Lower lobe of right lung (tissue), 2 donors: ENCODE results near the gene ERG28. TPM values are rescaled to one million over a fixed set of nuclear protein-coding genes. Genes with fewer than 3 reads are reported as not detected.
"Not testable (repeated sequence)": the region's sequence is repeated elsewhere in the genome, so short reads cannot be mapped to it uniquely, and the experiment has no call there.

ENCODE experiments used
- ATAC-seq, 2 donors: fragments of 200-7000 bp; cut with Tn5 transposase; one replicate each; pipeline ENCODE4 v1.9.1; 2020 to 2022; ENCODE audit warnings: mild to moderate bottlenecking in 2 of 2, moderate library complexity in 2 of 2
- DNase-seq: peaks from one replicate; pipeline ENCODE4 v3.0.0-alpha.2; 2020
- H3K27ac ChIP-seq: fragments of 200-600 bp; one replicate; pipeline ENCODE4 v1.8.0; 2022
- H3K27me3 ChIP-seq: fragments of 200-600 bp; one replicate; pipeline ENCODE4 v1.8.0; 2022; ENCODE audit warnings: low read depth
- H3K36me3 ChIP-seq: fragments of 200-600 bp; one replicate; pipeline ENCODE4 v1.8.0; 2022; ENCODE audit warnings: mild to moderate bottlenecking
- H3K4me1 ChIP-seq: fragments of 200-600 bp; one replicate; pipeline ENCODE4 v1.8.0; 2022
- H3K4me3 ChIP-seq: fragments of 200-600 bp; one replicate; pipeline ENCODE4 v1.8.0; 2022; ENCODE audit warnings: mild to moderate bottlenecking
- H3K9me3 ChIP-seq: fragments of 200-600 bp; one replicate; pipeline ENCODE4 v1.8.0; 2022
- intact Hi-C: fragments of 100-400 bp; cut with DNase I; formaldehyde crosslinking; loops from one replicate; pipeline ENCODE4 v1.11.0; 2022
- total RNA-seq: library from RNA; stranded (reverse); fragmentation: NEBNext Ultra II Directional; extraction: Animal tissue kit (Norgen Biotek cat#: 25700); gene quantifications from one replicate; pipeline ENCODE4 v1.2.1, GENCODE V29; 2021
- TF ChIP-seq, protein P1 (sequence below): fragments of 200-600 bp; IDR thresholded peaks from one replicate; pipeline ENCODE4 v1.8.0; 2022; ENCODE audit warnings: antibody characterized with exemption, mild to moderate bottlenecking
- donor health status: DM: no; HTN: yes; CAD: no; lungs with severe emphysema.

The ERG28 gene
- total RNA-seq, 1 donor from 2014 or later: 30.2 TPM

DNA sequence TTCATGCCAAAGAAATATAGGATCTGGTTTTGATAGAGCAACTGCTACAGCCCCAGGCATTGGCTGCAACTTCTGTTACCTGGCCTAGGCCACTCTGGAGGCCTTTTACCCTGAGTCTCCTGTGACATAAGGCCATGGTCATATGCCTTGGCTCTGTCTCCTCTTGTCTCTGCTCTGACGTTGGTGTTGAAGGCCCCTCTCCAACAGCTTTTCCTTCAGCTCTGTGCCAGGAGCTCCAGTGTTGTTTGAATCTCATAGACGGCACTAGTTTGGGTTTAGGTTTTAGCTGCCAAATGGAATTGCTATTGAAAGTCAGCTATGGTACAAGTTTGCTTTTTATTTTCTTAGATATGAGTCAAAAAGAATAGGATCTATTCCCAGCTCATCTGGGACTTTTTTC is 41.4 kb upstream of the ERG28 start:
- no peak overlapping the region for H3K27ac ChIP-seq
- intact Hi-C loops: no loop called here

DNA sequence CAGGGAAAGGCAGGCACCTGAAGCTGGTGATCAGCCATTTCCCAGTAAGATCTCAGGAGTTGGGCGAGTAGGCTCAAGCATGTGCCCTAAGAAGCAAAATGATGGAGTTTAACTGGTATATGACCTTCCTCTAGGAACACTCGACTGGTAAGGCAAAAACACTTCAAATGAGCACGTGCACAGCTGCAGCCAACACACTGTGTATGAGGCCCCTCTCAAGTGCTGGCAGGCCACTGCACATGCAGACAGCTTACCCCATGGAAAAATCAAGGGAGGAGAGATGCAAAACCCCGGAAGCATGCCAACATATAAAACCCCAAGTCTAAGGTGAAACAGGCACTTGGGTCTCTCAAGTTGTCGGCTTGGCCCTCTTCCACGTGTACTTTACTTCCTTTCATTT is 39.6 kb upstream of the ERG28 start:
- no peaks in the 10 kb centered on the region for H3K4me1 ChIP-seq
- intact Hi-C loops: no loop called here
- peak; percentile 59 for DNase-seq
- no peak overlapping the region for H3K27ac ChIP-seq
- peak; percentile 29 to 65 for ATAC-seq
- H3K9me3 ChIP-seq: no peaks in the 10 kb centered on the region
- TF ChIP-seq, protein P1, sequence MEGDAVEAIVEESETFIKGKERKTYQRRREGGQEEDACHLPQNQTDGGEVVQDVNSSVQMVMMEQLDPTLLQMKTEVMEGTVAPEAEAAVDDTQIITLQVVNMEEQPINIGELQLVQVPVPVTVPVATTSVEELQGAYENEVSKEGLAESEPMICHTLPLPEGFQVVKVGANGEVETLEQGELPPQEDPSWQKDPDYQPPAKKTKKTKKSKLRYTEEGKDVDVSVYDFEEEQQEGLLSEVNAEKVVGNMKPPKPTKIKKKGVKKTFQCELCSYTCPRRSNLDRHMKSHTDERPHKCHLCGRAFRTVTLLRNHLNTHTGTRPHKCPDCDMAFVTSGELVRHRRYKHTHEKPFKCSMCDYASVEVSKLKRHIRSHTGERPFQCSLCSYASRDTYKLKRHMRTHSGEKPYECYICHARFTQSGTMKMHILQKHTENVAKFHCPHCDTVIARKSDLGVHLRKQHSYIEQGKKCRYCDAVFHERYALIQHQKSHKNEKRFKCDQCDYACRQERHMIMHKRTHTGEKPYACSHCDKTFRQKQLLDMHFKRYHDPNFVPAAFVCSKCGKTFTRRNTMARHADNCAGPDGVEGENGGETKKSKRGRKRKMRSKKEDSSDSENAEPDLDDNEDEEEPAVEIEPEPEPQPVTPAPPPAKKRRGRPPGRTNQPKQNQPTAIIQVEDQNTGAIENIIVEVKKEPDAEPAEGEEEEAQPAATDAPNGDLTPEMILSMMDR: no peak
- no peak overlapping the region for H3K4me3 ChIP-seq
- H3K27me3 ChIP-seq: no peaks in the 10 kb centered on the region
- peaks cover 32% of the 10 kb centered on the region for H3K36me3 ChIP-seq

More for the DNA sequence above, 41.4 kb upstream of the ERG28 start:
- Histone ChIP-seq H3K4me1 (no peaks in the 10 kb centered on the region), H3K4me3 (no peak overlapping the region), H3K9me3 (no peaks in the 10 kb centered on the region), H3K27me3 (no peaks in the 10 kb centered on the region), H3K36me3 (peaks cover 37% of the 10 kb centered on the region)
- ATAC-seq: no peak
- TF ChIP-seq, protein P1: no peak
- DNase-seq: no peak

DNA sequence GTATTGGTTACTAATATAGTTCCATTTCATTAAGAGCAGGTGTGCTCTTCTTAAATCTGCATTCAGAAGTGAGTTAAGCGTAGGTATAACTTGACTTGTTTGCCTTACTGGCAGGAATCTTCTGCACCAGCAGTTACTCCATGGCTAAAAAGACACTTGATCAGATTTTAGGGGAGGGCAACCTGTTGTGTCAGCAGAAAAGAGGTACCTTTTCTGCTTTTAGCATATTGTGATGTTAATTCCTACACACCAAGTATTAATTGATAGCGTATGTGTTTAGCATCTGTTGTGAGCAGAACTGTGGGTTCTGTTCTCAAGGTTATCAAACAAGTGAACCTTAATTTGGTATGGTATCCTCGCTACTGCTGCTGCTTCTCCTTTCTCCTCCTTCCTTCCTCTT is 38.7 kb upstream of the ERG28 start:
- DNase-seq (no peak), ATAC-seq (no peak)
- no peak overlapping the region for H3K4me3 ChIP-seq
- H3K27ac ChIP-seq: no peak overlapping the region
- peaks cover 34% of the 10 kb centered on the region for H3K36me3 ChIP-seq
- no peaks in the 10 kb centered on the region for H3K27me3 ChIP-seq
- peaks cover 6% of the 10 kb centered on the region for H3K9me3 ChIP-seq
- TF ChIP-seq, protein P1: no peak
- H3K4me1 ChIP-seq: no peaks in the 10 kb centered on the region
- intact Hi-C loops: no loop called here

DNA sequence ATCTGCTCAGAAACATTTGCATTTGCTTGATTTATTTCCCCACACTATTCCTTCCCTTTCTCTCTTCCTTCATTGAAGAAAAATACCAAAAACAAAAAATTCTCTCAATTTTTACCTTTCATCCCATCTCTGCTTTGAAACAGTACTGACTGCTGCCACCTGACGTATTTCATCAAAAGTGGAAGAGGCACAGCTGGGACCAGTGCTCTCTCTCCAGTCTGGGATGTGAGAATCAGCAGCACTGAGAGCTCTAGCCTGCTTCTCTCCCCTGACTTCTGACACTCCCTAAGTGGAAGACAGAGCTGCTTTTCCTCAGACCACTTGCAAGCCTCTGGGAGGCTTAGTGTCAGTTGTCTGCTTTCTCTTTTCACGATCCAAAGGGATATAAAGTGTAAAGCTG is 37.2 kb upstream of the ERG28 start:
- no peak overlapping the region for H3K4me3 ChIP-seq
- TF ChIP-seq, protein P1: no peak
- intact Hi-C loops: no loop called here
- no peaks in the 10 kb centered on the region for H3K4me1 ChIP-seq
- H3K9me3 ChIP-seq: peaks cover 6% of the 10 kb centered on the region
- no peak for ATAC-seq
- H3K36me3 ChIP-seq: peaks cover 40% of the 10 kb centered on the region
- H3K27me3 ChIP-seq: no peaks in the 10 kb centered on the region
- DNase-seq: no peak
- H3K27ac ChIP-seq: no peak overlapping the region

DNA sequence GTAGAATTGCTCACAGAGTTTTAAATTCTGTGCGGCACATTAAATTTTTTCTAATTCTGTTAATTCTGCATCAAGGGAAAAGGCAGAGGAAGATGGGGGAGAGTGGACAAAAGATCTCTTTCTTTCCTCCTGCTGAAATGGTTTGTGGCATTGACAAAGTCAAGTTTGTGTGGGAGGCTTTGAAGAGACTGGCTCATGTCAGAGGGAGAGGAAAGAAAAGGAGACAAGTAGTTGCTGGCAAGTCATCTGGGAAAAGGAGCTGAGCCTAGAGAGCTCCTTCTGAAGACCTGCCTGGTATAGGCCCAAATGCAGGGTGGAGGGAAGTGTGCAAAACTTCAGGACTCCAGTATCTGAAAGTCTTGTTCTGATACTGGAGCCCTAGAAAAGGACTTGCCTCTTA is 36.7 kb upstream of the ERG28 start:
- Histone ChIP-seq H3K4me3 (no peak overlapping the region), H3K27ac (no peak overlapping the region), H3K27me3 (no peaks in the 10 kb centered on the region), H3K36me3 (peaks cover 44% of the 10 kb centered on the region), H3K9me3 (peaks cover 6% of the 10 kb centered on the region), H3K4me1 (no peaks in the 10 kb centered on the region)
- intact Hi-C loops: no loop called here
- no peak for DNase-seq
- TF ChIP-seq, protein P1: no peak
- ATAC-seq: no peak

DNA sequence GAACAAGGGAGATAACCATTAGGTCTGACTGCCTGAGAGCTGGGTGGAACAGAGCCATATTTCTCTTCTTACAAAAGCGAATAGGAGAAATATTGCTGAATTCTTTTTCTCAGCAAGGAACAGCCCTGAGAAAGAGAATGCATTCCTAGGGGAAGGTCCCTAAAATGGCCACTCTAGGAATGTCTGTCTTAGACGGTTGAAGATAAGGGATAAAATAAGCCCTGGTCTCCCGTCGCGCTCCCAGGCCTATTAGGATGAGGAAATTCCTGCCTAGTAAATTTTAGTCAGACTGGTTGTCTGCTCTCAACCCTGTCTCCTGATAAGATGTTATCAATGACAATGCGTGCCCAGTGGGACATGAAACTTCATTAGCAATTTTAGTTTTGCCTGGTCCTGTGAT is 34.3 kb upstream of the ERG28 start:
- H3K4me1 ChIP-seq, H3K4me3 ChIP-seq, H3K27ac ChIP-seq, H3K9me3 ChIP-seq, DNase-seq, intact Hi-C loops, H3K27me3 ChIP-seq, ATAC-seq: not testable (repeated sequence)
- H3K36me3 ChIP-seq: peaks cover 56% of the 10 kb centered on the region
